Activated T-helper 17 cell treated with anti-CD3 and anti-CD28 coated beads, Interleukin-2, amount 50 U/mL, for 72 hours (primary cell): ENCODE data around the gene MBOAT1. TPM values are rescaled to one million over a fixed set of nuclear protein-coding genes. Genes with fewer than 3 reads are reported as not detected.
"Not testable (repeated sequence)": the region's sequence is repeated elsewhere in the genome, so short reads cannot be mapped to it uniquely, and the experiment has no call there.

Source experiments
- ATAC-seq: fragments of 150-1000 bp; cut with Tn5 transposase; replicated peaks from 2 replicates; pipeline ENCODE4 v1.10.0; 2021; ENCODE audit warnings: mild to moderate bottlenecking, moderate library complexity
- H3K27ac Mint-ChIP-seq: one replicate; pipeline ENCODE4 v1.8.0; 2022; ENCODE audit warnings: mixed read lengths
- H3K27me3 Mint-ChIP-seq: one replicate; pipeline ENCODE4 v1.8.0; 2022; ENCODE audit warnings: mixed read lengths
- H3K36me3 Mint-ChIP-seq: one replicate; pipeline ENCODE4 v1.8.0; 2022; ENCODE audit warnings: low read depth, mild to moderate bottlenecking, mixed read lengths
- H3K4me1 Mint-ChIP-seq: one replicate; pipeline ENCODE4 v1.8.0; 2022; ENCODE audit warnings: mixed read lengths
- H3K4me3 Mint-ChIP-seq: one replicate; pipeline ENCODE4 v1.8.0; 2022; ENCODE audit warnings: mild to moderate bottlenecking, mixed read lengths
- H3K9me3 Mint-ChIP-seq: one replicate; pipeline ENCODE4 v1.8.0; 2022; ENCODE audit warnings: mixed read lengths
- total RNA-seq, 2 donors: library from RNA; stranded (reverse); gene quantifications; one replicate each; pipeline ENCODE4 v1.2.3, GENCODE V29; 2022

Gene MBOAT1
- total RNA-seq, 2 donors from 2014 or later = 15.7 to 18.3 TPM

DNA sequence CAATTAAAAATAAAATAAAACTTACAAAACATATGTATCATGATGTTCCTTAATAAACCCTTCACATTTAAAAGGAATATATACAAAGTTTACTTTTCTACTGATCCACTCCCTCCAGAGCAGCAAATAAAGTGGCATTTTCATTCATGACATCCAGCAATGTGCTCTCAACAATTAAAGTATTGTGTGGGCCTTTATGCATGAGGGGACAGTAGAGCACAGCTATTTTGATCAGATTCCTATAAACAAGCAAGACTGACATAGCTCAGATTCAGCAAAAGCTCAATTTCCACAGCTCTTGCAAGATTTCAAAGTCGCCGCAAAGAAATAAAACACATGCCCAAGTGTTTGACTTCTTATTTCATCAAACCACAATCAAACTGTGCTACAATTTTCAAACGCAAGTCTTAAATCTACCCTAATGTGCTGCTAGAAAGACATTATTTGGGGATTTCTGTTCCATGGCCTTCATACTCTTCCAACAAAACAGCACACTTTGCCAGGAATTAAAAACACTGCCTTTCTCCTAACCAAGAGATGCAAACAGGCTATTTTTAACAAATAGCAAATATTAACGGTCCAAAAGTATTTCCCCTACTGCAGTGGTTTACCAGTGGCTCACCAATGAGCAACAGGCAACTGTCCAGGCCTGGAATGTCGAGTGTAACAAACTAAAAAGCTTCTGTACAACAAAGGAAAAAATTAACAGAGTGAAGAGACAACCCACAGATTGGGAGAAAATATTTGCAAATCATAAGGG lies 52.3 kb downstream of the MBOAT1 start:
- no peaks in the 10 kb centered on the region for H3K27me3 Mint-ChIP-seq
- H3K4me1 Mint-ChIP-seq = no peaks in the 10 kb centered on the region
- H3K4me3 Mint-ChIP-seq = no peak overlapping the region
- ATAC-seq = no peak
- no peaks in the 10 kb centered on the region for H3K36me3 Mint-ChIP-seq
- peak overlapping the region; percentile 20 for H3K27ac Mint-ChIP-seq
- H3K9me3 Mint-ChIP-seq = no peaks in the 10 kb centered on the region

DNA sequence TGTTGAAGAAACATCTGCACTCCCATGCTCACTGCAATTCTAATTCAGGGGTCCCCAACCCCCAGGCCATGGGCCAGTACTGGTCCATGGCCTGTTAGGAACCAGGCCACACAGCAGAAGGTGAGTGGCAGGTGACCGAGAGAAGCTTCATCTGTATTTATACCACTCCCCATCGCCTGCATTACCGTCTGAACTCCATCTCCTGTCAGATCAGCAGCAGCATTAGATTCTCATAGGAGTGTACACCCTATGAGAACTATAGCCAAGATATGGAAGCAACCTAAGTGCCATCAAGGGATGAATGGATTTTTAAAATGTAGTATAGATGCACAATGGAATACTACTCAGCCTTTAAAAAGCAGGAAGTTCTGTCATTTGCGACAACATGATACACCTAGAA lies 53.2 kb downstream of the MBOAT1 start:
- H3K4me3 Mint-ChIP-seq = no peak overlapping the region
- H3K27me3 Mint-ChIP-seq = no peaks in the 10 kb centered on the region
- no peaks in the 10 kb centered on the region for H3K9me3 Mint-ChIP-seq
- no peak overlapping the region for H3K27ac Mint-ChIP-seq
- no peaks in the 10 kb centered on the region for H3K36me3 Mint-ChIP-seq
- no peak for ATAC-seq
- H3K4me1 Mint-ChIP-seq = no peaks in the 10 kb centered on the region

DNA sequence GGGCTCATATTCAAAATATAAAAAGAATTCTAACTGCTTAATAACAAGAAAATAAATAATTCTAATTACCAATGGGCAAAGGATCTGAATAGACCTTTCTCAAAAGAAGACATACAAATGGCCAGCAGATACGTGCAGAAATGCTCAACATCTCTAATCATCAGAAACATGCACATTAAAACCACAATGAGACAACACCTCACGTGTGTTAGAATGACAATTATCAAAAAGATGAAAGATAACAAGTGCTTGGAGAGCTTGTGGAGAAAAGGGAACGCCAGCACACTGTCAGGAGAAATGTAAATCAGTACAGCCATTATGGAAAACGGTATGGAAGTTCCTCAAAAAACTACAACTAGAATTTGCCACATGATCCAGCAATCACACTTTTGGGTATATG lies 53.6 kb downstream of the MBOAT1 start:
- H3K4me3 Mint-ChIP-seq = no peak overlapping the region
- H3K27ac Mint-ChIP-seq = no peak overlapping the region
- H3K9me3 Mint-ChIP-seq = no peaks in the 10 kb centered on the region
- H3K36me3 Mint-ChIP-seq = no peaks in the 10 kb centered on the region
- no peaks in the 10 kb centered on the region for H3K27me3 Mint-ChIP-seq
- ATAC-seq = no peak
- H3K4me1 Mint-ChIP-seq = no peaks in the 10 kb centered on the region

DNA sequence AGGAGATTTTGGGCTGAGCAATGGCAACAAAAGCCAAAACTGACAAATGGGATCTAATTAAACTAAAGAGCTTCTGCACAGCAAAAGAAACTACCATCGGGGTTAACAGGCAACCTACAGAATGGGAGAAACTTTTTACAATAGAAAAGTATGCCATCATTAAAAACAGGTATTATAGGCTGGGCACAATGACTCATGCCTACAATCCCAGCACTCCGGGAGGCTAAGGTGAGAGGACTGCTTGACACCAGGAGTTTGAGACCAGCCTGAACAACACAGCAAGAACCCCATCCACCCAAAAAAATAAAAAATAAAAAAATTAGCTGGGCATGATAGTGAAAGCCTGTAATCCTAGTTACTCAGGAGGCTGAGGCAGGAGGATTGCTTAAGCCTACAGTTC lies 55.4 kb downstream of the MBOAT1 start:
- Mint-ChIP-seq H3K4me3 (no peak overlapping the region), H3K36me3 (peaks cover 2% of the 10 kb centered on the region)

DNA sequence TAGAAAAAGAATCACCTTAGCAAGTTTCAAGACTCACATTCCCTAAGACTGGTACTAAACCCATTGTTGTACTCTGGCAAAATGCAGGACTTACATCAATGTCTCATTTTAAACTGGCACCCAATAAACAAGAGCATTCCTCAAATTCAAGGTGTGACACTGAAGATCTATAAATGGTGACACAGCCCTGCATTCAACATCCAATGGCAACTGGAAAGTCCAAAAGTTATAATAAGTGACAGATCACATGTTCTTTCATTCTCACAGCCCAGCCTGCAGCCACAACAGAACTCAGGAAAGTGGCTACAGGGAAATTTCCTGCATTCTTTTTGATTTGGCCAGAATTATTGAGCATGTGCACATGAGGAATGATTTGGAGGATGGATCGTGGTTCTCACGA lies 57.5 kb downstream of the MBOAT1 start:
- no peak for ATAC-seq
- H3K27me3 Mint-ChIP-seq = no peaks in the 10 kb centered on the region
- H3K4me1 Mint-ChIP-seq = peaks cover 4% of the 10 kb centered on the region
- H3K27ac Mint-ChIP-seq = no peak overlapping the region
- H3K36me3 Mint-ChIP-seq = peaks cover 23% of the 10 kb centered on the region
- H3K4me3 Mint-ChIP-seq = no peak overlapping the region
- H3K9me3 Mint-ChIP-seq = no peaks in the 10 kb centered on the region

More for the DNA sequence above, 55.4 kb downstream of the MBOAT1 start:
- no peak for ATAC-seq
- H3K27me3 Mint-ChIP-seq = no peaks in the 10 kb centered on the region
- H3K4me1 Mint-ChIP-seq = peaks cover under 1% of the 10 kb centered on the region
- no peaks in the 10 kb centered on the region for H3K9me3 Mint-ChIP-seq
- no peak overlapping the region for H3K27ac Mint-ChIP-seq

DNA sequence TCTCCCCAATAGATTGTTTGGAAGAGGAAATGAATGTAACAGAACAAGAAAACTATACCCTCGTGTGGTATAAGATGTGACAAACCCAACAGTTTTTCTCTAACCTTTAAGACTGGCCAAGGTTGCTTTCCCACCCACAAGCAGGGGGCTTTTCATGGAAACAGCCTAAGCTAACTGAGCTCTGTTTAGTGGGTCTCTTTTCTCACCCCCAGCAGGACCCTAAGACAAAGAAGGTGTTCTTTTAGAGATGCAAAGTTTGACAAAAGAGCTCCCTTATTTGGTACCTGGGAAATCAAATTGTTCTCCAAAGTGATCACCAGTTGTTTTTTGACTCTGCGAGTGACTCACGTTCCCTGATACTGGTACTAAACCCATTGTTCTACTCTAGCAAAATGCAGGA lies 59.1 kb downstream of the MBOAT1 start:
- no peak for ATAC-seq

DNA sequence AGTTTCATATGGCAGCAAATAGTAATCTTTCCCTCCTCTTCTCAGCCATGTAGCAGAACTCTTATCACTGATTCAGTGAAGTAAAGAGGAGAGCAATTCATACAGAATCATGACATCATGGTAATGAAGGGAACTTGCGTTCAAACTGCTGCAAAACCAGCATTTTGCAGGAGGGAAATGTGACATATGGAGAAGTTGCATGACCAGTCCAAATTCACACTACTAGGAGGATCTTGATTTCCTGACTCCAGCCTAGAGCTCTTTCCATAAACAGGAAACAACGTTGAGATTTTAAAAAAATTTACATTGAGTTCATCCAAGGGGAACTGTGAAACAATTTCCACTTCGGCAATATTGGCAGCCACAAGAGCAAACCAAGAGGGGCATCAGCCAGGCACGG lies 63.8 kb downstream of the MBOAT1 start:
- no peak for ATAC-seq
- H3K27ac Mint-ChIP-seq = no peak overlapping the region
- H3K4me3 Mint-ChIP-seq = no peak overlapping the region
- H3K36me3 Mint-ChIP-seq = peaks cover 39% of the 10 kb centered on the region
- H3K4me1 Mint-ChIP-seq = peaks cover 11% of the 10 kb centered on the region
- H3K9me3 Mint-ChIP-seq = no peaks in the 10 kb centered on the region
- H3K27me3 Mint-ChIP-seq = no peaks in the 10 kb centered on the region

More for the DNA sequence above, 59.1 kb downstream of the MBOAT1 start:
- H3K9me3 Mint-ChIP-seq = no peaks in the 10 kb centered on the region
- peaks cover 38% of the 10 kb centered on the region for H3K36me3 Mint-ChIP-seq
- no peak overlapping the region for H3K4me3 Mint-ChIP-seq
- peaks cover 4% of the 10 kb centered on the region for H3K4me1 Mint-ChIP-seq
- no peak overlapping the region for H3K27ac Mint-ChIP-seq
- H3K27me3 Mint-ChIP-seq = no peaks in the 10 kb centered on the region

DNA sequence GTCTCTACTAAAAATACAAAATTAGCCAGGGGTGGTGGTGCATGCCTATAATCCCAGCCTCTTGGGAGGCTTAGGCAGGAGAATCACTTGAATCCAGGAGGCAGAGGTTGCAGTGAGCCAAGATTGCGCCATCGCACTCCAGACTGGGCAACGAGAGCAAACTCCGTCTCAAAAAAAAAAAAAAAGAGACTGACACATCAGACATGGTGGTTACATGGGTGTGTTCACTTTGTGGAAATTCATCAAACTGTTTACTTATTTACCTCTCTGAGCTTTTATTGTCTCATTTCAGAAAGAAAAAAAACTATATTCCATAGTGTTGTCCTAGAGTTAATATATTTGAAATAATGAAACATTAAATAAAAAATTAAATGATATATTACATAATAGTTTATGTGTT lies 64.8 kb downstream of the MBOAT1 start:
- H3K27me3 Mint-ChIP-seq = no peaks in the 10 kb centered on the region
- H3K9me3 Mint-ChIP-seq = no peaks in the 10 kb centered on the region
- peaks cover 39% of the 10 kb centered on the region for H3K36me3 Mint-ChIP-seq
- no peak overlapping the region for H3K4me3 Mint-ChIP-seq
- no peak for ATAC-seq
- H3K4me1 Mint-ChIP-seq = peaks cover 11% of the 10 kb centered on the region
- no peak overlapping the region for H3K27ac Mint-ChIP-seq

DNA sequence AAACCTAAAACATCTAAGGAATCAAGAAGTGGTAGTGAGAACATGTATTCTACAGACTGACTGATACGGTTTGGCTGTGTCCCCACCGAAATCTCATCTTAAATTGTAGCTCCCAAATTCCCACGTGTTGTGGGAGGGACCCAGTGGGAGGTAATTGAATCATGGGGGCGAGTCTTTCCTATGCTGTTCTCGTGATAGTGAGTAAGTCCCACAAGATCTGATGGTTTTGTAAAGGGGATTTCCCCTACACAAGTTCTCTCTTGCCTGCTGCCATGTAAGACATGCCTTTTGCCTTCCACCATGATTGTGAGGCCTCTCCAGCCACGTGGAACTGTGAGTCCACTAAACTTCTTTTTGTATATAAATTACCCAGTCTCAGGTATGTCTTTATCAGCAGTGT lies 65.4 kb downstream of the MBOAT1 start:
- not testable (repeated sequence) for H3K4me3 Mint-ChIP-seq, H3K27ac Mint-ChIP-seq, H3K9me3 Mint-ChIP-seq, ATAC-seq, H3K27me3 Mint-ChIP-seq
- Mint-ChIP-seq H3K4me1 (peaks cover 11% of the 10 kb centered on the region), H3K36me3 (peaks cover 40% of the 10 kb centered on the region)

DNA sequence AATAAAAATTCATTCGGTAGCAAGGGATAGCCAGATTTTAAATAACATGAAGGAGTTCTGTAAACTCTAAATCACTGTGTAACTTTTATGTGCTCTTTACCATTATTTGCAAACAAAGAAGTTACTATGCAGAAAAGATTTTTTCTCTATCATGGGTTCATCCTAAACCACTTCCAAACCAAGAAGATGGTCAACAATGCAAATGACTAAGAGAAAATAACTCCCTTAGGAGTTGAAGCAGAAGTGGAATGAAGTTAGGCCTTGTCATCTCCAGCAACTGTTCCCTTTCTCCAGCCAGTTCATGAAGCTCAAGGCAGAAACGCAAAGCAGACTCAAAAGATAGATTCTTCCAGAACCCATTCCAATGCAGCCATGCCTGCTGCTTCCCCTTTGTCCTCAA lies 66.0 kb downstream of the MBOAT1 start:
- Mint-ChIP-seq H3K9me3 (no peaks in the 10 kb centered on the region), H3K4me1 (peaks cover 7% of the 10 kb centered on the region), H3K27ac (no peak overlapping the region), H3K4me3 (no peak overlapping the region), H3K27me3 (no peaks in the 10 kb centered on the region), H3K36me3 (peaks cover 40% of the 10 kb centered on the region)
- no peak for ATAC-seq

DNA sequence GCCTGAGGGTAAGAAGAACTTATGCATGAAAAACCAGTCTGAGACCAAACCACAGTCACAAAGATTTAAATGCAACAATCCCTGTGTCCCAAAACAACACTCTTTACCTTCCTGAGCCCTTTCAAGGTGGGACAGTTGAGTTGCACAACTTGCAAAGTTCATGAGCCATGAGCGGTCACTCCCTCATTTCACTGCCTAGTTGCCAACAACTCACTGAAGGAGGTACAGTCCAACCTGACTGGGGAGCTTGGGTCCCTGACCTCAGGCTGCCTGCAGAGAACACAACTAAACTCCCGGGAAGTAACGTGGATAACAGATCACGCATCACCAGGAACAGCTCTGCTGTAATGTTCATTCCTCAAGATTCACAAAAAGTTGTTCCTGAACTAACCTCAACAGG lies 69.4 kb downstream of the MBOAT1 start:
- Mint-ChIP-seq H3K4me1 (peaks cover 7% of the 10 kb centered on the region), H3K27ac (no peak overlapping the region), H3K9me3 (no peaks in the 10 kb centered on the region), H3K36me3 (peaks cover 41% of the 10 kb centered on the region), H3K27me3 (no peaks in the 10 kb centered on the region), H3K4me3 (no peak overlapping the region)
- ATAC-seq = no peak

DNA sequence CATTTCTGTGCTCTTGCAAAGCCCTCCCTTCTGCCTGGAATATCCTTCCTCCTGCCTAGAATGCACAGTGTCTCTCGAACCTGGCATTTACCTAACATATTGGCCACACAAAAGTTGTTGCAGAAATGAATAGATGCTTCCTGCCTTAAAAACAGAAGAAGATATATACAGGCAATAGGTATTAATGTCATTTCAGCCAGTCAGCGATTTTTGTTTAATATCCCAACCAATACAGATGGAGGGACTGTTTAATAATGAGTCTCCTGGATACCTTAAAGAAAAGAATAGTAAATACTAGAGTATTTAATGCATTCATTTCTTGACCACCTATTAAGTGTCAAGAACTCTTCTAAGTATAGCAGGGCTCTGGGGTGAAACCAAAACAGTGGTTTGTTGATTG lies 70.3 kb downstream of the MBOAT1 start:
- Mint-ChIP-seq H3K4me3 (no peak overlapping the region), H3K27me3 (no peaks in the 10 kb centered on the region), H3K27ac (no peak overlapping the region), H3K4me1 (peaks cover 5% of the 10 kb centered on the region), H3K36me3 (peaks cover 44% of the 10 kb centered on the region), H3K9me3 (no peaks in the 10 kb centered on the region)
- no peak for ATAC-seq

DNA sequence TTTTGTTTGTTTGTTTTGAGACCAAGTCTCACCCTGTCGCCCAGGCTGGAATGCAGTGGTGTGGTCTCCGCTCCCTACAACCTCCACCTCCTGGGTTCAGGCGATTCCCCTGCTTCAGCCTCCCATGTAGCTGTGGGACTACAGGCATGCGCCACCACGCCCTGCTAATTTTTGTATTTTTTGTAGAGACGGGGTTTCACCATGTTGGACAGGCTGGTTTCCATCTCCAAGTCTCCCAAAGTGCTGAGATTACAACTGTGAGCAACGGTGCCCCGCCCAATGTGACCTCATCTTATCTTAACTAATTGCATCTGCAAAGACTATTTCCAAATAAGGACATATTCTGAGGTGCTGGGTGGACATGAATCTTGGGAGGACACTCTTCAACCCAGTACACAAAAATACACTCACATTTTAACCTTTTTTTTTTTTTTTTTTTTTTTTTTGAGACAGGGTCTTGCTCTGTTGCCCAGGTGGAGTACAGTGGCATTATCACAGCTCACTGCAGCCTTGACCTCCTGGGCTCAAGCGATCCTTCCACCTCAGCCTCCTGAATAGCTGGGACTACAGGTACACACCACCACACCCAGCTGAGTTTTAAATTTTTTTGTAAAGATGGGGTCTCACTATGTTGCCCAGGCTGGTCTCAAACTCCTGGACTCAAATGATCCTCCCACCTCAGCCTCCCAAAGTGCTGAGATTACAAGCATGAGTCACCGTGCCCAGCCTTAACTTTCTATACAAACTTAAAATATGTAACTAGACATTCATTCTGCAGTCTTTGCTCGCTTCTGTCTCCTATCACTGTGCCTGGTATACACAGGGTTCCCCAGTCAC lies 72.9 kb downstream of the MBOAT1 start:
- H3K27me3 Mint-ChIP-seq, H3K4me1 Mint-ChIP-seq, H3K27ac Mint-ChIP-seq, H3K9me3 Mint-ChIP-seq, H3K4me3 Mint-ChIP-seq, ATAC-seq: not testable (repeated sequence)
- H3K36me3 Mint-ChIP-seq = peaks cover 44% of the 10 kb centered on the region

DNA sequence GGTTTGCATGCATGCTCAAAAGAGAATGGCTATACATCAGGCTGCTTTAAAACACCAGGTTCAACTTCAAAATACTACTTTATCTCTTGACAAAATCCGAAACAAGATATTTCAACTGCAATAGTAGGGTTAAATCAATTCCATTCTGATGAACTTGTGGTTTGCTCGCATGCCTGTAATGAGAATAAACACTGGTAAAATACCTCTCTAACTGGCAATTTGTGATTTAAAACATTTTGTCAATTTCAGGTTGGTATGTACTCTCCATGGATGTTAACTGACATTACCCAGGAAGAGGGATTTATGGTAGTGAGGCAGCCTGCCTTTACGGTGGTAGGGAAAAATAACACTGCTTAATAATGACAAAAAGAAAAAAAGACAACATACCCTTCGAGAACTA lies 74.4 kb downstream of the MBOAT1 start:
- H3K9me3 Mint-ChIP-seq = no peaks in the 10 kb centered on the region
- ATAC-seq = no peak
- no peaks in the 10 kb centered on the region for H3K4me1 Mint-ChIP-seq
- H3K4me3 Mint-ChIP-seq = no peak overlapping the region
- no peak overlapping the region for H3K27ac Mint-ChIP-seq
- peaks cover 44% of the 10 kb centered on the region for H3K36me3 Mint-ChIP-seq
- no peaks in the 10 kb centered on the region for H3K27me3 Mint-ChIP-seq

DNA sequence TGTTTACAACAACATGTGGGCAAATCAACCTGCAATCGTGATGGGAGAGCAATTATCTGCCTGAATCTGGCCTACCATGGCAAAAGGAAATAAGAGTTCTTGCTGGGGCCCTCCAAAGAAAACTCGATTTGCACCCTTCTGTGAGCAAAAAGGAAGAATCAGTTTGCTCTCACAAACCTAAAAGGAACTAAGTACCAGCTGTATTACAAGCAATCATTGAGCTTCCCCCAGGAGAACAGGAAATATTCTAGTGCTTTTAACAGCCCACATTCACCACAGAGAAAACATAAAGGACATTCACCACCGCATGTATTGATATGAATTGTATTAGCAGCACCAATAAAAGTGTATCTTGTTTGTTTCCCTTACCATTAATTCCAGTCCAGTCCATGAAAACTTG lies 75.0 kb downstream of the MBOAT1 start:
- Mint-ChIP-seq H3K27me3 (no peaks in the 10 kb centered on the region), H3K27ac (no peak overlapping the region), H3K4me3 (no peak overlapping the region), H3K4me1 (no peaks in the 10 kb centered on the region), H3K9me3 (peaks cover 2% of the 10 kb centered on the region), H3K36me3 (peaks cover 49% of the 10 kb centered on the region)
- no peak for ATAC-seq
